Measurements from ENCODE around the gene TRIP10.
A peak's percentile ranks its signal among the peaks of the same experiment; 100 is the strongest.

TRIP10 gene

DNA sequence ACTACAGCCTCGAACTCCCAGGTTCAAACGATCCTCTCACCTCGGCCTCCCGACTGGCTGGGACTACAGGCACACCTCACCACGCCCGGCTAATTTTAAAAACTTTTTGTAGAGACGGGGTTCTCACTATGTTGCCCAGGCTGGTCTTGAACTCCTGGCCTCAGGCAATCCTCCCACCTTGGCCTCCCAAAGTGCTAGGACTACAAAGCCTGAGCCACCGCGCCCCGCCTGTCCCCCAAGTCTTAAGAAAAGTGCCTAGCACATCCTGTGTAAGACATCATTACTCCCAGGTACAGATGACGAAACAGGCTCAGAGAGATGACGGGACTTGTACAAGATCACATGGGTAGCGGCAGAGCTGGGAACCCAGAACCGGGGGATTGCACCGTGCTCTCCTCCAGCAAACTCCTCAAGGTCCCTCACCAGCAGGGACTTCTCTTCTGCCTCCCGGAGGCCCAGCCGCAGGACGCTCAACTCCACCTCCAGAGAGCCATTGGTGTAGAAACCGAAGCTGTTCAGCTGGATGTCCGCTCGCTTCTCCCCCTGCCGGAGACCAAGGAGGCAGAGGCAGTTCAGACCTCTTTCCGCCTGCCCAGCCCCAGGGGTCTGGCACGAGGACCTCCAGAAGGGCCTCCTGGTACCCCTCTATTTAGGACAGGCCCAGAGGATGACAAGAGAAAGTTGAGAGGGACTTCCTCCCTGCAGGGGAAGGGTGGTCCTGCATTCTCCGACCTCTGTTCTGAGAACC is 3.1 kb upstream of the TRIP10 start:
- Histone ChIP-seq H3K36me3 (ENCODE audit: control insufficient read depth, insufficient read depth, low read length) (peaks cover 22% of the 10 kb centered on the region), H3K4me3 (ENCODE audit: extremely low read depth, insufficient read depth, low read length, poor library complexity, severe bottlenecking) (peak overlapping the region; percentile 69), H3K4me1 (ENCODE audit: control insufficient read depth, insufficient read depth, low read length, poor library complexity, severe bottlenecking) (peaks cover 18% of the 10 kb centered on the region), H3K9me3 (ENCODE audit: control insufficient read depth, low read length) (no peaks in the 10 kb centered on the region), H3K27ac (ENCODE audit: low read depth, low read length, severe bottlenecking) (peak overlapping the region; percentile 98)
- 41 to 44% methylated on average over 24 to 25 of the region's 25 CpGs for WGBS, 2 experiments (ENCODE audit: insufficient coverage in 2 of 2)

DNA sequence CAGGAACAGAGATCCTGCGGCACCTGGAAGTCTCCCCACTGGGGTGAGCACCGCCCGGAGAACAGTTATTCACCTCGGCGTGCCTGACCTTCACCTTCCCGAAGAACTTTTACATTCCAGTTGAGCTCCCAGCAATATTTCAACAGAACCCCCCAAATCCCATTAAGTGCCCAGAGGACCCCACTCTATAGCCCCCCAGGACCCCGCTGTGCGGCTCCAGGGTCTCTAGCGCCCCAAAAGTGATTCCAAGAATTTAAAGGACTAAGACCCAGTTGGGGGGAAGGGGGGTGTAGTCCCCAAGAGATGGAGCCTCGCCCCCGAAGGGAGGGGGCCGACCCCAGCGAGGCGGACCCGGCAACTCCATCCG is 2.6 kb upstream of the TRIP10 start:
- peak overlapping the region; percentile 98 for H3K27ac ChIP-seq (ENCODE audit: low read depth, low read length, severe bottlenecking)
- H3K9me3 ChIP-seq (ENCODE audit: control insufficient read depth, low read length), result no peaks in the 10 kb centered on the region
- peak overlapping the region; percentile 69 for H3K4me3 ChIP-seq (ENCODE audit: extremely low read depth, insufficient read depth, low read length, poor library complexity, severe bottlenecking)
- 0 to 3% methylated on average over 6 to 13 of the region's 16 CpGs for WGBS, 2 experiments (ENCODE audit: insufficient coverage in 2 of 2)
- H3K4me1 ChIP-seq (ENCODE audit: control insufficient read depth, insufficient read depth, low read length, poor library complexity, severe bottlenecking), result peaks cover 19% of the 10 kb centered on the region
- peaks cover 20% of the 10 kb centered on the region for H3K36me3 ChIP-seq (ENCODE audit: control insufficient read depth, insufficient read depth, low read length)

DNA sequence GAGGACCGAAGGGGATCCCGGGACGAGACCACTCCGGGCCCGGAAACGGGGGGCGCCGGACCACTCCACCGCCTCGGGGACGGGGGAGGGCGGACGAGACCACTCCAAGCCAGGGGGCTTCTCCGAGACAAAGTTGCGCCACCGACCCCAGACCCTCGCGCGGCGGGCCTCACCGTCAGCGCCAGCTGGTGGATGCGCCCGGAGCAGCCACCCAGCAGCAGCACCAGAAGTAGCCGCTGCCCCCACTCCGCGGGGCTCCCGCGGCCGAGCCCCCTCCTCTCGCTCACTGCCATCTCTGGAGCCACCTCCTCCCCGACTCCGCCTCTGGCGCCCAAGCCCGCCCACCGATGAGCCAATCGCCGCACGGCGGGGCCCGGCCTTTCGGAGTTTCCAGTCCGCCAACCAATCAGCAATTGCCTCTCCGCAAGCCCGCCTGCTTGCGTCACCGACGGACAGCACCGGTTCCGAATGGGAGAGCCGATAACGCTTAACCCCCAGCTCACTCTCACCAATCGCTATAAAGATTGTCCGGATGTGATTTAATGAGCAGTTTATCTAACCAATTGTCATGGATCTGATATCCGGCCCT is 2.1 kb upstream of the TRIP10 start, which contains the start of gene GPR108:
Gene GPR108 (minus strand): TSS at position 297 of the 589 bp plus-strand sequence. CDS start 4 bp downstream, at position 293.
- H3K9me3 ChIP-seq (ENCODE audit: control insufficient read depth, low read length), result no peaks in the 10 kb centered on the region
- peak within 1 kb of the TSS; percentile 69 for H3K4me3 ChIP-seq (ENCODE audit: extremely low read depth, insufficient read depth, low read length, poor library complexity, severe bottlenecking)
- peaks cover 19% of the 10 kb centered on the region for H3K36me3 ChIP-seq (ENCODE audit: control insufficient read depth, insufficient read depth, low read length)
- H3K4me1 ChIP-seq (ENCODE audit: control insufficient read depth, insufficient read depth, low read length, poor library complexity, severe bottlenecking), result peaks cover 21% of the 10 kb centered on the region
- WGBS, 2 experiments (ENCODE audit: insufficient coverage in 2 of 2), result 0% methylated on average over 42 to 54 of the region's 55 CpGs
- H3K27ac ChIP-seq (ENCODE audit: low read depth, low read length, severe bottlenecking), result peak within 1 kb of the TSS; percentile 98

DNA sequence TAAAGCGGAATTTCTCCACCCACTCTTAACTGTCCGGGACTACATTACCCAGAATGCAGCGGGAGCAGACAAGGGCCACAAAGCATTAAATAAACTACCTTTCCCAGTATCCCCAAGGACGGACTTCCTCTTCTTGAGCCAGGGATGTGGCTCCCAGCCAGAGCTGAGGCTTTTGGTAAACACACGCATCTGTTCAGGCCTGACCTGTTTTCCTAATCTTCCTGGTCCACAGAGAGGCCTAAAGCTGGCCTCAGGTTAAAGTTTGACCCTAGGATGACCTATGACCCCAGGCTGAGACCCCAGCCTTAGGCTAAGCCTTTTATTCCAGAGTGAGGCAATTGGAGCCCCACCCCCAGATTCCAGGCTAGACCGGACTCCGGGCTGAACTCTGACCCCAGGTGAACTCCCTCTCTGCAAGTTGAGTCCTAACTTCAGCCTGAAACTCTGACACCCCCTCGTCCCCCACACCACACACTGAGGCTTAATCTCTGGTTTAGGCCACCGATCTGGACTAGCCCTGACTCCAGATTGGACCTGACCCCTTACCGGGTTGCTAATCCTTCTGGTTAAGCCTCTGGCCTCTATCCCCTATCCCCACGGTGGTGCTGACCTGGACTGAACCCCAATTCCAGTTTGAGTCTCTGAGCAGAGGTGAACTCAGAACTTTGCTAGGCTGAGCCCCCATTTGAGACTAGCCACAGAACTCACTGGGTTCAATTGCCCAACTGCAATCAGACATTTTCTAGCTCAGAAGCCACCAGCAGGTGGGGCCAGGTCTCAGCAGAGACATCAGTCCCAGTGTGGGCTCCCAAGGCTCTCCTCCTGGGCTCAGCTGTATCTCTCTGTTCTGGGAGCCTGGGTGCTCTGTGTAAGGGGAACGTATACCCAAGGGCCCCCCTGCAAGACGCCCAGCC is 1.4 kb upstream of the TRIP10 start:
- Histone ChIP-seq H3K4me1 (ENCODE audit: control insufficient read depth, insufficient read depth, low read length, poor library complexity, severe bottlenecking) (peaks cover 26% of the 10 kb centered on the region), H3K9me3 (ENCODE audit: control insufficient read depth, low read length) (no peaks in the 10 kb centered on the region), H3K4me3 (ENCODE audit: extremely low read depth, insufficient read depth, low read length, poor library complexity, severe bottlenecking) (no peak overlapping the region), H3K36me3 (ENCODE audit: control insufficient read depth, insufficient read depth, low read length) (peaks cover 19% of the 10 kb centered on the region), H3K27ac (ENCODE audit: low read depth, low read length, severe bottlenecking) (peak overlapping the region; percentile 91)
- 24 to 27% methylated on average over 11 to 13 of the region's 13 CpGs for WGBS, 2 experiments (ENCODE audit: insufficient coverage in 2 of 2)

DNA sequence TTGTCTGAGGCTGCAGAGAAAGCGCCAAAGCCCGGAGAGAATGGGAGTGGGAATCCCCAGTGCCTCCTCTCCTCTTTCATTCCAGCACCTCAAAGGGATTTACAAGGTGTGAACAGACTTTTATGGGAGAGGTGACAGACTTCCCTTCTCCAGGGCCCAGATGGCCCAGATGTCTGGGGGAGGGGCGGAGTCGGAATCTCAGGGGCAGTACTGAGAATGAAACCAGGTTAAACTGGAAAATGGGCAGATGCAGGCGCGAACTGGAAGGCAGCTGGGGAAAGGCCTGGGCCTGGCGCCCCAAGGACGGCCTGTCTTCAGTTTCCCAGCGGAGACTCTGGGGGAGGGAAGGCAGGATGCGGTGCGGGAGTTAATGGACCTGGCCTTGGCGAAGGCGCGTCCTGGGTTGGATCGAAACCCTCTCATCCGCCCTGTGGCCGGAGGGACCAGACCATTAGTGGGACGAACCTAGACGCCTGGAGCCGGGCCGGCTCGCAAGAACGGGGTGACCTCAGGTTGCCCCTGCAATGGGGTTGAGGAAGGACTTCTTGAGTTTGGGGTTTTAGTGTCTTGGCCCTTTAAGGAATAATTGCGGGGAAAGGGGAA is 592 bp upstream of the TRIP10 start:
- 19 to 27% methylated on average over 23 to 24 of the region's 24 CpGs for WGBS, 2 experiments (ENCODE audit: insufficient coverage in 2 of 2)
- H3K4me3 ChIP-seq (ENCODE audit: extremely low read depth, insufficient read depth, low read length, poor library complexity, severe bottlenecking), result peak overlapping the region; percentile 29
- H3K36me3 ChIP-seq (ENCODE audit: control insufficient read depth, insufficient read depth, low read length), result peaks cover 20% of the 10 kb centered on the region
- H3K4me1 ChIP-seq (ENCODE audit: control insufficient read depth, insufficient read depth, low read length, poor library complexity, severe bottlenecking), result peaks cover 33% of the 10 kb centered on the region
- peak overlapping the region; percentile 91 for H3K27ac ChIP-seq (ENCODE audit: low read depth, low read length, severe bottlenecking)
- H3K9me3 ChIP-seq (ENCODE audit: control insufficient read depth, low read length), result no peaks in the 10 kb centered on the region

DNA sequence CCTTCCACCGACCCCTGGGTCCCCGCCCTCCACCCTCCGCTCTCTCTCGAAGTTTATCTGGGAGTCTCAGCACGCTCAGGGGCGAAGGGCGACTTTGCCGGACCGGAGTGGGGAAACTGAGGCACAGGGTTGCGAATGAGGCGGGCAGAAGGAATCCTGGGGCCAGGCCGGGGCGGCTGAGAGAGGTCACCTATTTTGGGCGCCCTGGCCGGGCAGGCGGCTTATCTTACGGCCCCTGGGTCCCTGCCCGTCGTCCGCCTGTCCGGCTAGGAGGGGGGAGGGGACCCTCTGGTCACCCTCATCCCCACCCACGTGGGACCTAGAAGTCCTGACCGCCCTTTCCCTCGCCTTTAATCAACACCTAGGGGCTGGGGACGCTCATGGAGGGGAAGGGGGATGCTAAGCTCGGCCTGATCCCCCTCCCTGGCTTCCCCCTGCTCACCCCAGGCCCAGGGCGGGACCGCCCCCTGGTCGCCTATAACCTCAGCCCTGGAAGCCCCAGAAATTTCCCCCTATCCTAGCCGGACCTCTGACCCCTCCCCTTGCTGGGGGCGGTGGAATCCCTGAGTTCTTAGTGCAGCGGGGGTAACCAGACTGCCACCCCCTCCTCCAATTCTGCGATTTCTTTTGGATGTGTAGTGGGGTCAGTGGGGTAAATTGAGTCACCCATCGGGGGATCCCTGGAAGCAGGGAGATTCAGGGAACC is 556 bp downstream of the TRIP10 start:
- 0% methylated on average over 18 of the region's 34 CpGs; no CpG with 5 or more reads in 1 of the 2 experiments for WGBS, 2 experiments (ENCODE audit: insufficient coverage in 2 of 2)
- H3K36me3 ChIP-seq (ENCODE audit: control insufficient read depth, insufficient read depth, low read length), result peaks cover 30% of the 10 kb centered on the region
- no peaks in the 10 kb centered on the region for H3K9me3 ChIP-seq (ENCODE audit: control insufficient read depth, low read length)
- H3K4me3 ChIP-seq (ENCODE audit: extremely low read depth, insufficient read depth, low read length, poor library complexity, severe bottlenecking), result peak overlapping the region; percentile 93
- peaks cover 42% of the 10 kb centered on the region for H3K4me1 ChIP-seq (ENCODE audit: control insufficient read depth, insufficient read depth, low read length, poor library complexity, severe bottlenecking)
- peak overlapping the region; percentile 64 for H3K27ac ChIP-seq (ENCODE audit: low read depth, low read length, severe bottlenecking)

DNA sequence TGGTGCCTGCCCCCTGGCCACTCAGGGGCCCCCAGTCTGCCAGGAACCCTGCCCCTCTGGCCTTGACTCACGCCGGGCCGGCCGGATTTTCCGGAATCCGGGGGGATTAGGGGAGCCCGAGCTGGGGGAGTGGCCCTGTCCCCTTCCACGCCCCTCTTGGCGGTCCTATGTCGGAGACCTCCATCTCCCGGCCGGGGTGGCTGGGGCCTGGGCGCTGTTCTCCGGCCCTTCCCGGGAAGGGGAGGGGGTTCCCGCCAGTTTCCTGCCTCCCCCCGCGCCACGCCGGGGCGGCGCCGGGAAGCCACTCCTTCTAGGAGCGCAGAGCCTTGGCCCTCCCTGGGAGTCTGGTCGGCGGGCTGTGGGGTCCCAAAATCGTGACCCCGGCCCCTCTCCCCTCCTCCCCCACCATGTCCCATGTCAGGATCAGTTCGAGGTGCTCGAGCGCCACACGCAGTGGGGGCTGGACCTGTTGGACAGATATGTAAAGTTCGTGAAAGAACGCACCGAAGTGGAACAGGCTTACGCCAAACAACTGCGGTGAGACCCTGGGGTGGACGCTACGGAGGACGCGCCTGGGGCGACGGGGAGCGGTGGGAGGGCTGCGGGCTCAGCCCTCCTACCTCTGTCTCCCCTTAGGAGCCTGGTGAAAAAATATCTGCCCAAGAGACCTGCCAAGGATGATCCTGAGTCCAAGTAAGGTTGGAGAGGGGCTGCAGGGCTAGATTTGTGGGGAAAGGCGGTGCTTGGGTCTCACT is 1.3 kb downstream of the TRIP10 start:
- H3K27ac ChIP-seq (ENCODE audit: low read depth, low read length, severe bottlenecking), result peak overlapping the region; percentile 64
- WGBS, 2 experiments (ENCODE audit: insufficient coverage in 2 of 2), result 1% methylated on average over 18 to 21 of the region's 46 CpGs
- peaks cover 38% of the 10 kb centered on the region for H3K4me1 ChIP-seq (ENCODE audit: control insufficient read depth, insufficient read depth, low read length, poor library complexity, severe bottlenecking)
- peaks cover 37% of the 10 kb centered on the region for H3K36me3 ChIP-seq (ENCODE audit: control insufficient read depth, insufficient read depth, low read length)
- peak overlapping the region; percentile 93 for H3K4me3 ChIP-seq (ENCODE audit: extremely low read depth, insufficient read depth, low read length, poor library complexity, severe bottlenecking)
- no peaks in the 10 kb centered on the region for H3K9me3 ChIP-seq (ENCODE audit: control insufficient read depth, low read length)

DNA sequence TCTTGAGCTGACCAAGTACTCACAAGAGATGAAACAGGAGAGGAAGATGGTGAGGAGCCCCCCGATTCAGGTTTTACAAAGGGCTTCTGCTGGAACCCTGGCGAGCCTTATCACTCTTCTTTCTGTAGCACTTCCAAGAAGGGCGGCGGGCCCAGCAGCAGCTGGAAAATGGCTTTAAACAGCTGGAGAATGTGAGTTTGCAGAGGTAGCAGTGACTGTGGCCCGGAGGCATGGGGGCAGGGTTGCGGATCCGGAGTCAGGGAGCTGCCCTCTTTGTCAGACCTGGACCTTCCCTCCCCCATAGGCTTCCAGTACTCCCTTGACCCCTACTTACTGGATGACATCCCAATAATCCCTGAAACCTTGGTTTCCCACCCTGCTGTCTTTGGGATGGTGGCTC is 3.6 kb downstream of the TRIP10 start:
- Histone ChIP-seq H3K9me3 (ENCODE audit: control insufficient read depth, low read length) (no peaks in the 10 kb centered on the region), H3K4me1 (ENCODE audit: control insufficient read depth, insufficient read depth, low read length, poor library complexity, severe bottlenecking) (peaks cover 35% of the 10 kb centered on the region), H3K27ac (ENCODE audit: low read depth, low read length, severe bottlenecking) (peak overlapping the region; percentile 72), H3K36me3 (ENCODE audit: control insufficient read depth, insufficient read depth, low read length) (peaks cover 58% of the 10 kb centered on the region), H3K4me3 (ENCODE audit: extremely low read depth, insufficient read depth, low read length, poor library complexity, severe bottlenecking) (peak overlapping the region; percentile 9)
- 45 to 57% methylated on average over 2 to 4 of the region's 7 CpGs for WGBS, 2 experiments (ENCODE audit: insufficient coverage in 2 of 2)

DNA sequence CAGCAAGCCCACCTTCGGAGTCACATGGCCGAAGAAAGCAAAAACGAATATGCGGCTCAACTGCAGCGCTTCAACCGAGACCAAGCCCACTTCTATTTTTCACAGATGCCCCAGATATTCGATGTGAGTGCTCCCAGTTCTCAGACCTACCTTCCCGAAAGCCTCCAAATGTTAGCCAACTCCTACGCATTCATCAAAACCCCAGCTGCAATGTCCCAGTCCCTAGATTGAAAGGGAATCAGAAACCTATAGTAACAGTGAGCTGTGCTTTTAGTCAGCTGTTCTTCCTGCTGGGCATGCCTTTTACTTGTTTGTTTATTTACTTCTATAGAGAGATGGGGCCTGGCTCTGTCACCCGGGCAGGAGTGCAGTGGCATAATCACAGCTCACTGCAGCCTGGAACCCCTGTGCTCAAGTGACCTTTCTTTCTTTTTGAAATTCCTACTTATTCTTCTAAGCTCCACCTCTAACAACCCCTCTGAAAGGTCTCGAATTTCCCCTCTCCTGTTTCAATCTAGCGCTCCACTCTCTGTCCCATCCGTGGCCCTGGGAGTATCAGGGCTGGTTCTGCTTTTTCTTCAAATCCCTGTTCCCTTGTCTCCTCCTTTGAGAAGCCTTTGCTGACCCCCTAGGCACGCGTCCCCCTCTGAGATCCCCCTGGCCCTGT is 4.4 kb downstream of the TRIP10 start:
- Histone ChIP-seq H3K27ac (ENCODE audit: low read depth, low read length, severe bottlenecking) (peak overlapping the region; percentile 72), H3K4me3 (ENCODE audit: extremely low read depth, insufficient read depth, low read length, poor library complexity, severe bottlenecking) (no peak overlapping the region), H3K9me3 (ENCODE audit: control insufficient read depth, low read length) (no peaks in the 10 kb centered on the region), H3K36me3 (ENCODE audit: control insufficient read depth, insufficient read depth, low read length) (peaks cover 66% of the 10 kb centered on the region), H3K4me1 (ENCODE audit: control insufficient read depth, insufficient read depth, low read length, poor library complexity, severe bottlenecking) (peaks cover 32% of the 10 kb centered on the region)
- WGBS, 2 experiments (ENCODE audit: insufficient coverage in 2 of 2), result 61 to 66% methylated on average over 10 to 14 of the region's 15 CpGs
